NB4 (cell line): Measurements from ENCODE around the gene HTRA1.

Experiments used
- DNase-seq: peaks from one replicate; pipeline ENCODE4 v3.0.0; 2010; ENCODE audit warnings: low read depth
- H3K4me3 ChIP-seq: one replicate; pipeline ENCODE4 v1.5.1; 2011; ENCODE audit warnings: mild to moderate bottlenecking, low read depth, low read length, moderate library complexity
- MAX ChIP-seq: IDR thresholded peaks from 2 replicates; pipeline ENCODE4 v1.6.1; 2011; ENCODE audit warnings: low read depth, low read length
- MYC ChIP-seq: IDR thresholded peaks from 2 replicates; pipeline ENCODE4 v1.6.1; 2011; ENCODE audit warnings: low read depth, low read length
- POLR2A ChIP-seq: IDR thresholded peaks from 2 replicates; pipeline ENCODE4 v1.6.1; 2011; ENCODE audit warnings: mild to moderate bottlenecking; ENCODE audit not compliant: insufficient read length; ENCODE audit errors: extremely low read depth
- TF ChIP-seq, protein P1 (sequence below): IDR thresholded peaks from one replicate; pipeline ENCODE4 v1.5.1; 2012; ENCODE audit warnings: low read depth, low read length

The HTRA1 gene

DNA sequence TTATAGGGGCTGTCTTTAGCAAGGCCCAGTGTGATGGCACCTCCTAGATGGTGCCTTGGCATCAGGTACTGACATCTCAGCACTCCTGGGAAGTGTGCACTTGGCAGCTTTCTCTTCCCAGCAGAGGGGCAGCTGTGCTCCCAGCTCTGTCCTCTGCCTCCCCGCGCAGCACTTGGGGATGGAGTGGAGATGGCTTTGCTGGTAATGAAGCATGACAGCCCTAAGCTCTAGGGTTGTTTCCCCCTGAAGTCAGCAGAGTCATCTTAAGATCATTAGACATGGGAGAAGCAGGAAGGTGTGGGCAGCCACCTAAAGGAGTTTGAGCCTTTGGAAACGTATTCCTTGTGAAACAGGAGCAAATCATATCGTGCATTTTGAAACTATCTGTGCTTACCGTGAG, 46.7 kb downstream of the HTRA1 start:
- TF ChIP-seq MAX (no peak), MYC (no peak), POLR2A (no peak)
- TF ChIP-seq, protein P1, sequence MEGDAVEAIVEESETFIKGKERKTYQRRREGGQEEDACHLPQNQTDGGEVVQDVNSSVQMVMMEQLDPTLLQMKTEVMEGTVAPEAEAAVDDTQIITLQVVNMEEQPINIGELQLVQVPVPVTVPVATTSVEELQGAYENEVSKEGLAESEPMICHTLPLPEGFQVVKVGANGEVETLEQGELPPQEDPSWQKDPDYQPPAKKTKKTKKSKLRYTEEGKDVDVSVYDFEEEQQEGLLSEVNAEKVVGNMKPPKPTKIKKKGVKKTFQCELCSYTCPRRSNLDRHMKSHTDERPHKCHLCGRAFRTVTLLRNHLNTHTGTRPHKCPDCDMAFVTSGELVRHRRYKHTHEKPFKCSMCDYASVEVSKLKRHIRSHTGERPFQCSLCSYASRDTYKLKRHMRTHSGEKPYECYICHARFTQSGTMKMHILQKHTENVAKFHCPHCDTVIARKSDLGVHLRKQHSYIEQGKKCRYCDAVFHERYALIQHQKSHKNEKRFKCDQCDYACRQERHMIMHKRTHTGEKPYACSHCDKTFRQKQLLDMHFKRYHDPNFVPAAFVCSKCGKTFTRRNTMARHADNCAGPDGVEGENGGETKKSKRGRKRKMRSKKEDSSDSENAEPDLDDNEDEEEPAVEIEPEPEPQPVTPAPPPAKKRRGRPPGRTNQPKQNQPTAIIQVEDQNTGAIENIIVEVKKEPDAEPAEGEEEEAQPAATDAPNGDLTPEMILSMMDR: no peak
- DNase-seq: no peak
- no peak overlapping the region for H3K4me3 ChIP-seq

- H3K4me3 ChIP-seq: no peak overlapping the region
- TF ChIP-seq POLR2A (no peak), MAX (no peak), MYC (no peak)
- TF ChIP-seq, protein P1: no peak
- no peak for DNase-seq
Observed at GRCh38 chr10:122509323-122509722, 48.0 kb downstream of the HTRA1 start.

DNA sequence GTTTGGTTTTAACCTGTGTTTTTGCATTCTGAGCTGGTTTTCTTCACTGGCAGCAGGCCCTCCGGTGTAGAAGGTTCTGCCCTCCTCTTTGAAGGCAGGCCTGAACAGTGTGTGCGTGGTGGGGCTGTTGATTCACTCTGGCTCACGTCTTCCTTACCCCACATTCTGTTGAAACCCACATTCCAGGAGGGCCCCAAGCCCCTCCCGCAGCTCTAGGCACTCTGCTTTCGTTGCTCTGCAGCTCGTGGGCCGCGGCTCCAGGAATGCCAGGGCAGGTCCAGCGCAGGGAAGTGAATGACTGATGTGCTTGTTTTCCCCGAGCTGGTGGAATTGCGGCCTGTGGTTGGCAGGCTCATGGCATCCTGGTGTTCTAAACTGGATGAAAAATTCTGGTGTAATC, 49.0 kb downstream of the HTRA1 start:
- TF ChIP-seq POLR2A (no peak), MAX (no peak), MYC (no peak)
- TF ChIP-seq, protein P1: no peak
- DNase-seq: no peak

GRCh38 chr10:122510736-122511135, 49.4 kb downstream of the HTRA1 start:
- DNase-seq: peak; percentile 55
- TF ChIP-seq MYC: no peak
- no peak for TF ChIP-seq MAX
- TF ChIP-seq POLR2A: no peak
- TF ChIP-seq, protein P1: no peak

More for the DNA sequence above, 49.0 kb downstream of the HTRA1 start:
- H3K4me3 ChIP-seq: no peak overlapping the region

GRCh38 chr10:122513053-122513452, 51.7 kb downstream of the HTRA1 start:
- peak; percentile 70 for DNase-seq
- TF ChIP-seq MYC (no peak), MAX (no peak), POLR2A (no peak)
- TF ChIP-seq, protein P1: no peak
- H3K4me3 ChIP-seq: no peak overlapping the region

More at GRCh38 chr10:122510736-122511135, 49.4 kb downstream of the HTRA1 start:
- H3K4me3 ChIP-seq: no peak overlapping the region
